Natural killer cell (primary cell): ENCODE data around the gene PDLIM7. TPM values are rescaled to one million over a fixed set of nuclear protein-coding genes. Genes with fewer than 3 reads are reported as not detected.

ENCODE experiments used
- ATAC-seq, 3 donors: fragments of 150-1000 bp in 2 of 3; fragments of 200-7000 bp in 1 of 3; cut with Tn5 transposase; 1 replicate in 1 of 3; 2 replicates in 2 of 3; pipeline ENCODE4 v1.10.0; 2021; ENCODE audit warnings: mild to moderate bottlenecking in 2 of 3, moderate library complexity in 2 of 3
- DNase-seq, 2 donors: peaks; one replicate each; pipeline versions ENCODE4 v3.0.0 to v3.0.0-alpha.2; 2013 to 2021; ENCODE audit warnings: mixed read lengths in 1 of 2
- H3K27ac ChIP-seq: one replicate; pipeline ENCODE4 v1.5.1; 2013; ENCODE audit warnings: mild to moderate bottlenecking, low read length
- H3K27me3 ChIP-seq: one replicate; pipeline ENCODE4 v1.6.1; 2013; ENCODE audit warnings: low read length; ENCODE audit not compliant: control insufficient read depth, insufficient read depth
- H3K36me3 ChIP-seq: one replicate; pipeline ENCODE4 v1.6.1; 2013; ENCODE audit warnings: low read length; ENCODE audit not compliant: control insufficient read depth, insufficient read depth
- H3K4me1 ChIP-seq: one replicate; pipeline ENCODE4 v1.6.1; 2013; ENCODE audit warnings: low read length; ENCODE audit not compliant: control insufficient read depth, insufficient read depth
- H3K4me3 ChIP-seq: one replicate; pipeline ENCODE4 v1.5.1; 2013; ENCODE audit warnings: low read length
- H3K9me3 ChIP-seq: one replicate; pipeline ENCODE4 v1.6.1; 2013; ENCODE audit warnings: low read length; ENCODE audit not compliant: control insufficient read depth, insufficient read depth
- H3K27ac Mint-ChIP-seq, 2 donors: one replicate each; pipeline ENCODE4 v1.8.0; 2022; ENCODE audit warnings: mild to moderate bottlenecking in 2 of 2, mixed read lengths in 2 of 2, moderate library complexity in 1 of 2
- H3K27me3 Mint-ChIP-seq, 2 donors: one replicate each; pipeline ENCODE4 v1.8.0; 2022; ENCODE audit warnings: low read depth in 2 of 2, mixed read lengths in 2 of 2
- H3K36me3 Mint-ChIP-seq: one replicate; pipeline ENCODE4 v1.8.0; 2022; ENCODE audit warnings: mixed read lengths
- H3K4me1 Mint-ChIP-seq, 2 donors: one replicate each; pipeline ENCODE4 v1.8.0; 2022; ENCODE audit warnings: mixed read lengths in 2 of 2
- H3K4me3 Mint-ChIP-seq: one replicate; pipeline ENCODE4 v1.8.0; 2022; ENCODE audit warnings: mild to moderate bottlenecking, moderate library complexity, mixed read lengths
- H3K9me3 Mint-ChIP-seq, 2 donors: one replicate each; pipeline ENCODE4 v1.8.0; 2022; ENCODE audit warnings: mixed read lengths in 2 of 2
- CTCF ChIP-seq: fragments of 200-600 bp; IDR thresholded peaks from one replicate; pipeline ENCODE4 v1.8.0; 2022; ENCODE audit warnings: antibody characterized with exemption
- WGBS: methylation state at CpG from one replicate; pipeline ENCODE4 v1.1.7; 2013; ENCODE audit warnings: missing lambda C conversion rate; ENCODE audit not compliant: insufficient coverage; 5-methylcytosine and 5-hydroxymethylcytosine counted together
- intact Hi-C: fragments of 100-400 bp; cut with micrococcal nuclease; formaldehyde crosslinking; loops from one replicate; pipeline ENCODE4 v1.14.2; 2022
- total RNA-seq, 4 donors: library from RNA; stranded (reverse); fragments of 120-200 nt in 1 of 4; gene quantifications; one replicate each; pipeline versions ENCODE4 v1.2.3 to v1.2.4, GENCODE V29; 2013 to 2022

PDLIM7 gene
- total RNA-seq, 3 donors from 2014 or later (not counting 1 experiment from before 2014, with no cell fraction given): 9.7 to 58.7 (median 14.7) TPM

GRCh38 chr5:177490992-177491391, 6.4 kb downstream of the PDLIM7 start:
- Mint-ChIP-seq H3K27ac (peak overlapping the region in 1 of 2 donors; percentile 45), H3K27me3 (no peaks in the 10 kb centered on the region), H3K9me3 (no peaks in the 10 kb centered on the region), H3K4me3 (no peak overlapping the region), H3K36me3 (no peaks in the 10 kb centered on the region), H3K4me1 (peaks cover 0 to 28% of the 10 kb centered on the region in 2 donors)
- no peak for TF ChIP-seq CTCF
- Histone ChIP-seq H3K4me1 (peaks cover 33% of the 10 kb centered on the region), H3K27ac (no peak overlapping the region), H3K27me3 (no peaks in the 10 kb centered on the region), H3K36me3 (no peaks in the 10 kb centered on the region), H3K4me3 (no peak overlapping the region), H3K9me3 (no peaks in the 10 kb centered on the region)
- 97% methylated on average over 16 of the region's 16 CpGs for WGBS
- no peak for ATAC-seq
- no peak for DNase-seq
- intact Hi-C loops: loop anchor here (10.0 kb wide), 1 partner anchor 376 kb away; no protein-coding TSS in a partner anchor

- intact Hi-C loops: loop anchor here (10.0 kb wide), 1 partner anchor 376 kb away; no protein-coding TSS in a partner anchor
- Mint-ChIP-seq H3K4me3 (no peak overlapping the region), H3K9me3 (no peaks in the 10 kb centered on the region), H3K27me3 (no peaks in the 10 kb centered on the region), H3K4me1 (peaks cover 0 to 28% of the 10 kb centered on the region in 2 donors), H3K36me3 (no peaks in the 10 kb centered on the region), H3K27ac (peak overlapping the region in 1 of 2 donors; percentile 45)
- no peak for TF ChIP-seq CTCF
- WGBS: 93% methylated on average over 15 of the region's 15 CpGs
- no peak overlapping the region for H3K4me3 ChIP-seq
- no peaks in the 10 kb centered on the region for H3K27me3 ChIP-seq
- no peak overlapping the region for H3K27ac ChIP-seq
- ATAC-seq: no peak
- no peak for DNase-seq
- peaks cover 27% of the 10 kb centered on the region for H3K4me1 ChIP-seq
- H3K36me3 ChIP-seq: no peaks in the 10 kb centered on the region
- no peaks in the 10 kb centered on the region for H3K9me3 ChIP-seq
These were observed 7.0 kb downstream of the PDLIM7 start for GRCh38 chr5:177490311-177490991.

- Mint-ChIP-seq H3K4me3 (no peak overlapping the region), H3K27ac (no peak overlapping the region), H3K27me3 (peaks cover 0 to 4% of the 10 kb centered on the region in 2 donors), H3K9me3 (no peaks in the 10 kb centered on the region), H3K4me1 (peaks cover 0 to 16% of the 10 kb centered on the region in 2 donors), H3K36me3 (no peaks in the 10 kb centered on the region)
- ATAC-seq: no peak
- intact Hi-C loops: no loop called here
- no peak for TF ChIP-seq CTCF
- WGBS: 92% methylated on average over 25 of the region's 26 CpGs
- Histone ChIP-seq H3K4me3 (no peak overlapping the region), H3K9me3 (no peaks in the 10 kb centered on the region), H3K27ac (no peak overlapping the region), H3K27me3 (no peaks in the 10 kb centered on the region), H3K36me3 (no peaks in the 10 kb centered on the region), H3K4me1 (peaks cover 15% of the 10 kb centered on the region)
- DNase-seq: no peak
These were observed 8.2 kb downstream of the PDLIM7 start for GRCh38 chr5:177489119-177489716.
